Endodermal cell (in vitro differentiated cells): Measurements from ENCODE around the gene CRHR1. TPM values are rescaled to one million over a fixed set of nuclear protein-coding genes. Genes with fewer than 3 reads are reported as not detected.

Source experiments
- DNase-seq: peaks from one replicate; pipeline ENCODE4 v3.0.0-alpha.2; 2017
- H3K27ac ChIP-seq: 2 replicates; pipeline ENCODE4 v1.5.1; 2013; ENCODE audit warnings: mild to moderate bottlenecking, low read depth, low read length, moderate library complexity
- H3K27me3 ChIP-seq: 2 replicates; pipeline ENCODE4 v1.6.1; 2013; ENCODE audit warnings: mild to moderate bottlenecking, low read length, moderate library complexity; ENCODE audit not compliant: insufficient read depth, control insufficient read depth, poor library complexity, severe bottlenecking
- H3K36me3 ChIP-seq: 2 replicates; pipeline ENCODE4 v1.7.0; 2013; ENCODE audit warnings: mild to moderate bottlenecking, low read length, moderate library complexity; ENCODE audit not compliant: control insufficient read depth, insufficient read depth
- H3K4me1 ChIP-seq: one replicate; pipeline ENCODE4 v1.7.0; 2013; ENCODE audit warnings: low read length; ENCODE audit not compliant: control insufficient read depth, insufficient read depth
- H3K4me3 ChIP-seq: 2 replicates; pipeline ENCODE4 v1.5.1; 2013; ENCODE audit warnings: mild to moderate bottlenecking, low read length, moderate library complexity
- H3K9ac ChIP-seq: 2 replicates; pipeline ENCODE4 v1.6.1; 2013; ENCODE audit warnings: mild to moderate bottlenecking, low read length, moderate library complexity; ENCODE audit not compliant: poor library complexity, severe bottlenecking; ENCODE audit errors: extremely low read depth
- H3K9me3 ChIP-seq: 2 replicates; pipeline ENCODE4 v1.6.1; 2013; ENCODE audit warnings: mild to moderate bottlenecking, low read length, moderate library complexity; ENCODE audit not compliant: control insufficient read depth
- H3K27ac Mint-ChIP-seq: 2 replicates; pipeline ENCODE4 v1.8.0; 2020; ENCODE audit warnings: mixed read lengths
- H3K27me3 Mint-ChIP-seq: 2 replicates; pipeline ENCODE4 v1.8.0; 2021; ENCODE audit warnings: mild to moderate bottlenecking, mixed read lengths; ENCODE audit not compliant: insufficient read depth
- H3K36me3 Mint-ChIP-seq: 2 replicates; pipeline ENCODE4 v1.8.0; 2020; ENCODE audit warnings: low read depth, mixed read lengths
- H3K4me1 Mint-ChIP-seq: 2 replicates; pipeline ENCODE4 v1.8.0; 2020; ENCODE audit warnings: mixed read lengths
- H3K4me3 Mint-ChIP-seq: 2 replicates; pipeline ENCODE4 v1.8.0; 2020; ENCODE audit warnings: mild to moderate bottlenecking, moderate library complexity, mixed read lengths
- H3K9me3 Mint-ChIP-seq: 2 replicates; pipeline ENCODE4 v1.8.0; 2020; ENCODE audit warnings: mild to moderate bottlenecking, mixed read lengths
- WGBS, 2 experiments: methylation state at CpG; one replicate each; pipeline versions ENCODE4 v1.1.5 to v1.1.7; 2013; ENCODE audit warnings: missing lambda C conversion rate in 2 of 2, mixed read lengths in 1 of 2; ENCODE audit not compliant: insufficient coverage in 1 of 2, insufficient read length in 1 of 2; 5-methylcytosine and 5-hydroxymethylcytosine counted together
- total RNA-seq, 2 donors: library from RNA; stranded (reverse); fragmentation: NEBNext Ultra II Directional in 1 of 2; extraction: Animal tissue kit (Norgen Biotek cat#: 25700) in 1 of 2; gene quantifications; 2 replicates in 1 of 2; 3 replicates in 1 of 2; pipeline ENCODE4 v1.2.1, GENCODE V29; 2021
- TF ChIP-seq, protein P1 (sequence below): fragments of 200-600 bp; sonication (generic); conservative IDR thresholded peaks from 2 replicates; pipeline ENCODE4 v1.5.0; 2021; ENCODE audit warnings: antibody characterized with exemption, mild to moderate bottlenecking

The CRHR1 gene
- total RNA-seq, 2 donors from 2014 or later = 0.81 to 1.8 TPM

DNA sequence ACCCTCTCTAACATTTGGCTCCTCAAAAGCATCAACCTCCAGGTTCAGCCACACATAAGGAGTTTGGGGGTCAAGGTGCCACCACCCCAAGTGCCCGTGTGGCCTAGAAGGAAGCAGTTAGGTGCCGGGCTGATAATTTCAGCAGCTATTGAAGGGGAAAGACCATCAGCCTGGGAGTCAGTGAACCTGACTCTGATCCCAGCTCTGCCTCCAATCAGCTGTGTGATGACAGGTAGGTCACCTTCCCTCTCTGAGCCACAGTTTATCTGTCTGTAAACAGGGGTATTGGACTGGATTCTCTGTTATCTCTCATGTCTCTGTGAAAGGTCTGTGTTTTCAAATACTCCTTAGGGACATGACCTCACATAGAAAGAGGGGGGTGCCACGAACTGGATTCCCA is 3.9 kb downstream of the CRHR1 start:
- no peaks in the 10 kb centered on the region for H3K36me3 Mint-ChIP-seq
- Histone ChIP-seq H3K4me1 (no peaks in the 10 kb centered on the region), H3K27ac (no peak overlapping the region), H3K4me3 (no peak overlapping the region), H3K27me3 (peaks cover 77% of the 10 kb centered on the region), H3K36me3 (no peaks in the 10 kb centered on the region), H3K9me3 (no peaks in the 10 kb centered on the region), H3K9ac (no peak overlapping the region)
- no peak overlapping the region for H3K27ac Mint-ChIP-seq
- 86 to 93% methylated on average over 3 of the region's 3 CpGs for WGBS, 2 experiments
- no peaks in the 10 kb centered on the region for H3K9me3 Mint-ChIP-seq
- DNase-seq = no peak
- H3K27me3 Mint-ChIP-seq = peaks cover 82% of the 10 kb centered on the region
- peaks cover 12% of the 10 kb centered on the region for H3K4me1 Mint-ChIP-seq
- H3K4me3 Mint-ChIP-seq = no peak overlapping the region
- TF ChIP-seq, protein P1, sequence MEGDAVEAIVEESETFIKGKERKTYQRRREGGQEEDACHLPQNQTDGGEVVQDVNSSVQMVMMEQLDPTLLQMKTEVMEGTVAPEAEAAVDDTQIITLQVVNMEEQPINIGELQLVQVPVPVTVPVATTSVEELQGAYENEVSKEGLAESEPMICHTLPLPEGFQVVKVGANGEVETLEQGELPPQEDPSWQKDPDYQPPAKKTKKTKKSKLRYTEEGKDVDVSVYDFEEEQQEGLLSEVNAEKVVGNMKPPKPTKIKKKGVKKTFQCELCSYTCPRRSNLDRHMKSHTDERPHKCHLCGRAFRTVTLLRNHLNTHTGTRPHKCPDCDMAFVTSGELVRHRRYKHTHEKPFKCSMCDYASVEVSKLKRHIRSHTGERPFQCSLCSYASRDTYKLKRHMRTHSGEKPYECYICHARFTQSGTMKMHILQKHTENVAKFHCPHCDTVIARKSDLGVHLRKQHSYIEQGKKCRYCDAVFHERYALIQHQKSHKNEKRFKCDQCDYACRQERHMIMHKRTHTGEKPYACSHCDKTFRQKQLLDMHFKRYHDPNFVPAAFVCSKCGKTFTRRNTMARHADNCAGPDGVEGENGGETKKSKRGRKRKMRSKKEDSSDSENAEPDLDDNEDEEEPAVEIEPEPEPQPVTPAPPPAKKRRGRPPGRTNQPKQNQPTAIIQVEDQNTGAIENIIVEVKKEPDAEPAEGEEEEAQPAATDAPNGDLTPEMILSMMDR = no peak

DNA sequence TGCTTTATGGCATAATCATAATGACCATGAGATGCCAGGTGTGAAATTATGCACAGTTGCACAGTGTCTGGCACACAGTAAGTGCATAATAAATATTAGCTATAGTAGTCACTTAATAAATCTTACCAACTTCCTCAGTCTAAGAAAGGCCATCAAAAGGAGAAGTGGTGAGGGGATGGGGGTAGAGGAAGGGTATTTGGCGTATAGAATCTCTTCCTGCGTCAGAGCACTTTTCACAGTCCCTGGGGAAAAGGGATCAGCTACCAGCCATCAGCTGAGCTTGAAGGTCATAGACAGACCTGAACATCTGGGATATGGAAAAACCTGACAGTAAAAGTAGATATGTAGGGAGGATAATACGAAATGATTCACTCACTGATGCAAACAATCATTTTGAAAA is 5.8 kb downstream of the CRHR1 start:
- DNase-seq = no peak
- WGBS, 2 experiments = 82 to 86% methylated on average over 2 of the region's 3 CpGs
- peaks cover 13% of the 10 kb centered on the region for H3K4me1 Mint-ChIP-seq
- H3K27me3 Mint-ChIP-seq = peaks cover 78% of the 10 kb centered on the region
- no peaks in the 10 kb centered on the region for H3K9me3 Mint-ChIP-seq
- H3K4me3 Mint-ChIP-seq = no peak overlapping the region
- no peaks in the 10 kb centered on the region for H3K36me3 ChIP-seq
- no peak overlapping the region for H3K9ac ChIP-seq
- H3K27me3 ChIP-seq = peaks cover 61% of the 10 kb centered on the region
- no peak overlapping the region for H3K27ac ChIP-seq
- H3K27ac Mint-ChIP-seq = no peak overlapping the region
- no peak overlapping the region for H3K4me3 ChIP-seq
- peaks cover under 1% of the 10 kb centered on the region for H3K4me1 ChIP-seq
- H3K36me3 Mint-ChIP-seq = no peaks in the 10 kb centered on the region
- no peaks in the 10 kb centered on the region for H3K9me3 ChIP-seq
- TF ChIP-seq, protein P1 = no peak

DNA sequence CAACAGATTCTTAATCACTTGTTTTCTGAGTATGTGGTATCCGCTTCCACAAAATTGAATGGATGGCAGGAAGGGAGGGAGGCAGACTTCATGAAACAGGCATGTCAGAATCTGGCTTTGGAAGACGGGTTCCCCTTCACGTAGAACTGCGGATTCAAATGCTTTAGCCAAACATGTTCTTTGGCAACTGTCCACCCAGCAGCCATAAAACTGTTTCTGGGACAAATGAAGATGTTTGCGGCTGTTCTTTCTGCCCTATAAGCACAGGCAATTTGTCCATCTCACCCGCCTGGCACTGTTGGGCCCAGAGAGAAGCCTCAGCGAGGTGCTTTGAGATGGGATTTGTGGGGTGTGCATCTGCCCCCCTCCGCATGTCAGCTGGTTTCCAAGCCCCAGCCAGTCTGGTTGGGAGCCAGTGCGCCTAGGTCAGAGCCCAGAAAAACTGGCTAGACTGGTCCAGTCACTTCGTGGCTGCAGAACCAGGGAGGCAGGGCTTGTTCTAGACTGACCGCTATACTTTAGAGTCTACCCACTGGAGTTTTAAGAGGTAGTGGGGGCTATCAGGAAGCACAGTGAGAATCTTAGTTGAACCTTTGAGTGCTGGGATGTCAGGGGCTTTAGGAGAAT is 6.3 kb downstream of the CRHR1 start:
- H3K27ac ChIP-seq = no peak overlapping the region
- no peak overlapping the region for H3K4me3 ChIP-seq
- no peaks in the 10 kb centered on the region for H3K9me3 ChIP-seq
- WGBS, 2 experiments = 87% methylated on average over 10 to 11 of the region's 11 CpGs
- H3K9ac ChIP-seq = no peak overlapping the region
- H3K9me3 Mint-ChIP-seq = no peaks in the 10 kb centered on the region
- no peak for DNase-seq
- H3K27me3 Mint-ChIP-seq = peaks cover 73% of the 10 kb centered on the region
- H3K4me1 Mint-ChIP-seq = peaks cover 18% of the 10 kb centered on the region
- peaks cover 5% of the 10 kb centered on the region for H3K4me1 ChIP-seq
- no peaks in the 10 kb centered on the region for H3K36me3 Mint-ChIP-seq
- TF ChIP-seq, protein P1 = no peak
- H3K27ac Mint-ChIP-seq = no peak overlapping the region
- no peaks in the 10 kb centered on the region for H3K36me3 ChIP-seq
- no peak overlapping the region for H3K4me3 Mint-ChIP-seq
- peaks cover 56% of the 10 kb centered on the region for H3K27me3 ChIP-seq
